HCT116 (cell line): ENCODE results near the gene ADAM17. TPM values are rescaled to one million over a fixed set of nuclear protein-coding genes. Genes with fewer than 3 reads are reported as not detected.

Experiments
- ATAC-seq: fragments of 200-7000 bp; cut with Tn5 transposase; 2 replicates; pipeline ENCODE4 v1.9.1; 2020; ENCODE audit warnings: mild to moderate bottlenecking, moderate library complexity
- BruUV-seq: library from RNA; stranded (reverse); fragments of 400-500 nt; replicated peaks from 2 replicates; lab custom pipeline; 2021; lab: Mats Ljungman, UMichigan
- CTCF ChIA-PET: fragments of 300-600 bp; sonication (Branson Sonifier 250); formaldehyde crosslinking; loops from one replicate; lab custom pipeline; 2021; ENCODE audit warnings: antibody characterized with exemption; lab: Charles Lee
- POLR2A ChIA-PET: fragments of 300-600, 350-600 bp; sonication (Branson Sonifier 250); formaldehyde crosslinking; loops from one replicate; lab custom pipeline; 2021; ENCODE audit warnings: antibody characterized with exemption; lab: Charles Lee
- RAD21 ChIA-PET, 2 experiments: fragments of 300-600 bp; sonication (Branson Sonifier 250); formaldehyde crosslinking; loops; one replicate each; lab custom pipeline; 2023; ENCODE audit warnings: low total read pairs in 2 of 2; ENCODE audit not compliant: uncharacterized antibody in 2 of 2, unreplicated experiment in 2 of 2, low non-redundant PET in 1 of 2; lab: Charles Lee
- DNase-seq: peaks from one replicate; pipeline ENCODE4 v3.0.0-alpha.2; 2010; ENCODE audit warnings: low read depth, low spot score
- H2AFZ ChIP-seq: fragments of 200-600 bp; shearing (Covaris generic), sonication (generic); 2 replicates; pipeline ENCODE4 v1.6.1; 2017; ENCODE audit warnings: low read depth, mixed run types, mixed read lengths, antibody characterized with exemption, low read length; ENCODE audit not compliant: poor library complexity, severe bottlenecking
- H3K27ac ChIP-seq: 2 replicates; pipeline ENCODE4 v1.5.1; 2012; ENCODE audit warnings: low read depth, low read length
- H3K27me3 ChIP-seq: fragments of 200-600 bp; sonication (generic); 2 replicates; pipeline ENCODE4 v1.6.1; 2016; ENCODE audit warnings: mixed run types, low read length, mixed read lengths; ENCODE audit not compliant: insufficient read depth
- H3K36me3 ChIP-seq, 2 experiments: fragments of 200-500 bp in 1 of 2; fragments of 200-600 bp in 1 of 2; sonication (Bioruptor generic) in 1 of 2; sonication (generic) in 1 of 2; 2 replicates each; pipeline versions ENCODE4 v1.5.1 to v1.6.1; 2014 to 2016; ENCODE audit warnings: low read length in 2 of 2, inconsistent platforms in 1 of 2, mixed read lengths in 1 of 2, mixed run types in 1 of 2; ENCODE audit not compliant: insufficient read depth in 2 of 2, control insufficient read depth in 1 of 2
- H3K4me1 ChIP-seq, 2 experiments: fragments of 200-600 bp in 1 of 2; sonication (generic) in 1 of 2; 2 replicates each; pipeline versions ENCODE4 v1.5.1 to v1.6.1; 2012 to 2017; ENCODE audit warnings: low read length in 2 of 2, inconsistent platforms in 1 of 2, mild to moderate bottlenecking in 1 of 2, mixed read lengths in 1 of 2, mixed run types in 1 of 2, moderate library complexity in 1 of 2; ENCODE audit not compliant: insufficient read depth in 2 of 2, control insufficient read depth in 1 of 2
- H3K4me2 ChIP-seq: fragments of 200-600 bp; sonication (generic); 2 replicates; pipeline ENCODE4 v1.6.1; 2017; ENCODE audit warnings: mixed run types, low read length, mixed read lengths
- H3K4me3 ChIP-seq, 2 experiments: fragments of 200-600 bp in 1 of 2; sonication (generic) in 1 of 2; replicated peaks in 1 of 2; 2 replicates each; pipeline ENCODE4 v1.5.1; 2011 to 2016; ENCODE audit warnings: low read length in 2 of 2, control low read depth in 1 of 2, low read depth in 1 of 2, mild to moderate bottlenecking in 1 of 2, mixed read lengths in 1 of 2, mixed run types in 1 of 2
- H3K79me2 ChIP-seq: fragments of 200-600 bp; sonication (generic); 2 replicates; pipeline ENCODE4 v1.6.1; 2017; ENCODE audit warnings: mild to moderate bottlenecking, mixed run types, low read length, moderate library complexity, mixed read lengths; ENCODE audit not compliant: insufficient read depth
- H3K9ac ChIP-seq: fragments of 200-600 bp; sonication (generic); 2 replicates; pipeline ENCODE4 v1.6.1; 2016; ENCODE audit warnings: low read length, mixed read lengths
- H3K9me2 ChIP-seq: fragments of 200-600 bp; sonication (generic), shearing (Covaris generic); 2 replicates; pipeline ENCODE4 v1.6.1; 2017; ENCODE audit warnings: mixed run types, mild to moderate bottlenecking, moderate library complexity; ENCODE audit not compliant: insufficient read depth
- H3K9me3 ChIP-seq, 2 experiments: fragments of 200-500 bp in 1 of 2; fragments of 200-600 bp in 1 of 2; sonication (Bioruptor generic) in 1 of 2; sonication (generic) in 1 of 2; 2 replicates each; pipeline ENCODE4 v1.6.1; 2014 to 2017; ENCODE audit warnings: low read length in 2 of 2, mixed read lengths in 2 of 2, inconsistent platforms in 1 of 2, low read depth in 1 of 2, mild to moderate bottlenecking in 1 of 2, mixed run types in 1 of 2, moderate library complexity in 1 of 2; ENCODE audit not compliant: control insufficient read depth in 1 of 2, insufficient read depth in 1 of 2
- H4K20me1 ChIP-seq: fragments of 200-600 bp; sonication (generic), shearing (Covaris generic); 2 replicates; pipeline ENCODE4 v1.6.1; 2017; ENCODE audit warnings: mixed run types, mild to moderate bottlenecking, moderate library complexity; ENCODE audit not compliant: insufficient read depth
- EGR1 ChIP-seq: IDR thresholded peaks from 2 replicates; pipeline ENCODE4 v1.6.1; 2012; ENCODE audit warnings: low read depth
- POLR2A ChIP-seq: IDR thresholded peaks from 2 replicates; pipeline ENCODE4 v1.7.0; 2011; ENCODE audit warnings: borderline replicate concordance; ENCODE audit not compliant: insufficient read depth, insufficient read length; ENCODE audit errors: extremely low read depth
- RAD21 ChIP-seq: IDR thresholded peaks from 2 replicates; pipeline ENCODE4 v1.6.1; 2012; ENCODE audit warnings: low read depth, mild to moderate bottlenecking
- TCF7L2 ChIP-seq: IDR thresholded peaks from 2 replicates; pipeline ENCODE4 v1.7.0; 2011; ENCODE audit warnings: borderline replicate concordance, inconsistent platforms; ENCODE audit not compliant: insufficient read depth, insufficient read length; ENCODE audit errors: extremely low read depth
- intact Hi-C: fragments of 100-400 bp; cut with micrococcal nuclease; formaldehyde crosslinking; loops from 2 replicates; pipeline ENCODE4 v1.10.0; 2022
- total RNA-seq: library from RNA; stranded (reverse); gene quantifications from one replicate; pipeline ENCODE4 v1.2.1, GENCODE V29; 2021; ENCODE audit not compliant: unreplicated experiment
- TF ChIP-seq, protein P1 (sequence below), 3 experiments: fragments of 200-600 bp in 1 of 3; sonication (generic) in 1 of 3; IDR thresholded peaks in 2 of 3; conservative IDR thresholded peaks in 1 of 3; 2 replicates each; pipeline ENCODE4 v1.5.1; 2012 to 2017; ENCODE audit warnings: low read depth in 2 of 3, low read length in 2 of 3, antibody characterized with exemption in 1 of 3, borderline replicate concordance in 1 of 3, control low read depth in 1 of 3, mild to moderate bottlenecking in 1 of 3, mixed read lengths in 1 of 3, mixed run types in 1 of 3, moderate library complexity in 1 of 3; ENCODE audit not compliant: insufficient read depth in 1 of 3

Gene ADAM17
- total RNA-seq, 1 experiment from 2014 or later, result 39.2 TPM

GRCh38 chr2:9473308-9473984 is 82.2 kb downstream of the ADAM17 start:
- Histone ChIP-seq H3K36me3 (peaks cover 6 to 16% of the 10 kb centered on the region in 2 experiments; a peak in 2 of 4 replicates), H3K27ac (no peak overlapping the region; the same call in 1 of the 2 replicates), H3K4me2 (no peak overlapping the region), H2AFZ (no peak overlapping the region), H3K79me2 (peaks cover 4% of the 10 kb centered on the region; the same call in 1 of the 2 replicates), H4K20me1 (no peaks in the 10 kb centered on the region; the same call in 1 of the 2 replicates), H3K9me3 (no peaks in the 10 kb centered on the region), H3K4me3 (no peak overlapping the region), H3K27me3 (no peaks in the 10 kb centered on the region), H3K9me2 (no peaks in the 10 kb centered on the region), H3K9ac (no peak overlapping the region), H3K4me1 (peaks cover 5 to 22% of the 10 kb centered on the region in 2 experiments; a peak in 3 of 4 replicates)
- intact Hi-C loops, result loop anchor here (10.0 kb wide), 1 partner anchor 329 kb away; no protein-coding TSS in a partner anchor
- ATAC-seq (no peak; the same call in 1 of the 2 replicates), DNase-seq (no peak)
- RAD21 ChIA-PET, result interaction anchor here in 1 of 2 experiments (0.7 kb wide), 1 partner anchor 415 kb away, joined by 5 read pairs; no protein-coding TSS in a partner anchor
- CTCF ChIA-PET, result interaction anchor here (1.2 kb wide), 1 partner anchor 38 kb away, joined by 4 read pairs; no protein-coding TSS in a partner anchor
- BruUV-seq, result no TSS peak
- TF ChIP-seq TCF7L2 (no peak), EGR1 (no peak), POLR2A (no peak), RAD21 (peak; percentile 37)
- TF ChIP-seq, protein P1, sequence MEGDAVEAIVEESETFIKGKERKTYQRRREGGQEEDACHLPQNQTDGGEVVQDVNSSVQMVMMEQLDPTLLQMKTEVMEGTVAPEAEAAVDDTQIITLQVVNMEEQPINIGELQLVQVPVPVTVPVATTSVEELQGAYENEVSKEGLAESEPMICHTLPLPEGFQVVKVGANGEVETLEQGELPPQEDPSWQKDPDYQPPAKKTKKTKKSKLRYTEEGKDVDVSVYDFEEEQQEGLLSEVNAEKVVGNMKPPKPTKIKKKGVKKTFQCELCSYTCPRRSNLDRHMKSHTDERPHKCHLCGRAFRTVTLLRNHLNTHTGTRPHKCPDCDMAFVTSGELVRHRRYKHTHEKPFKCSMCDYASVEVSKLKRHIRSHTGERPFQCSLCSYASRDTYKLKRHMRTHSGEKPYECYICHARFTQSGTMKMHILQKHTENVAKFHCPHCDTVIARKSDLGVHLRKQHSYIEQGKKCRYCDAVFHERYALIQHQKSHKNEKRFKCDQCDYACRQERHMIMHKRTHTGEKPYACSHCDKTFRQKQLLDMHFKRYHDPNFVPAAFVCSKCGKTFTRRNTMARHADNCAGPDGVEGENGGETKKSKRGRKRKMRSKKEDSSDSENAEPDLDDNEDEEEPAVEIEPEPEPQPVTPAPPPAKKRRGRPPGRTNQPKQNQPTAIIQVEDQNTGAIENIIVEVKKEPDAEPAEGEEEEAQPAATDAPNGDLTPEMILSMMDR (IDR thresholded peaks at IDR 0.05 in 2 of 3, conservative IDR thresholded peaks at IDR 0.05 in 1 of 3; ENCODE audit: borderline replicate concordance in 1 of 3, insufficient read depth in 1 of 3, low read depth in 2 of 3, low read length in 2 of 3), result peak in 2 of 3 experiments; percentile 32; a peak in 4 of 6 replicates
- POLR2A ChIA-PET, result no interaction called here
